Measurements from ENCODE around the gene ENGASE. TPM values are rescaled to one million over a fixed set of nuclear protein-coding genes. Genes with fewer than 3 reads are reported as not detected.

Gene ENGASE
- total RNA-seq, 1 donor from 2014 or later: 16.8 TPM

DNA sequence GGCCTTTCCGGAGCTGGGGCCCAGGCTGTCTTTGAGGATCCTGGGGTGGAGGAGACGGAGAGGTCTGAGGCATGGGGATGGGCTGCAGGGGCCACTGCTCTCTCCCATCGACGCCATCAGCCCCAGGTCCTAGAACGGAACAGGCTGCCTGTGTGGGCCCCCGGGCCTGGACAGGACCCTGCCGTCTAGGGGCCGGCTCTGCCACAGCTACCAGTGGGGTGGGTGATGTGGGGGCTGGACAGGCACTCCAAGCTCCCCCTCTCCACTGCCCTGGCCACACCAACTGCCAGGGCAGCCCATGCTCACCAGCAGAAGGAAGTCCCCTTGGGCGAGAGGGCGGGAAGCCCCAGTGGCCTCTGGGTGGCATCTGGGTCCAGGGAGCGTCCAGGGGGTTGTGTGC, 37.8 kb downstream of the ENGASE start:
- H3K27ac Mint-ChIP-seq (ENCODE audit: unreplicated experiment): no peak overlapping the region
- peaks cover 22% of the 10 kb centered on the region for H3K27me3 Mint-ChIP-seq (ENCODE audit: low read depth)
- DNase-seq (ENCODE audit: low spot score): no peak
- no peaks in the 10 kb centered on the region for H3K4me1 Mint-ChIP-seq (ENCODE audit: low read depth)
- TF ChIP-seq, protein P1, sequence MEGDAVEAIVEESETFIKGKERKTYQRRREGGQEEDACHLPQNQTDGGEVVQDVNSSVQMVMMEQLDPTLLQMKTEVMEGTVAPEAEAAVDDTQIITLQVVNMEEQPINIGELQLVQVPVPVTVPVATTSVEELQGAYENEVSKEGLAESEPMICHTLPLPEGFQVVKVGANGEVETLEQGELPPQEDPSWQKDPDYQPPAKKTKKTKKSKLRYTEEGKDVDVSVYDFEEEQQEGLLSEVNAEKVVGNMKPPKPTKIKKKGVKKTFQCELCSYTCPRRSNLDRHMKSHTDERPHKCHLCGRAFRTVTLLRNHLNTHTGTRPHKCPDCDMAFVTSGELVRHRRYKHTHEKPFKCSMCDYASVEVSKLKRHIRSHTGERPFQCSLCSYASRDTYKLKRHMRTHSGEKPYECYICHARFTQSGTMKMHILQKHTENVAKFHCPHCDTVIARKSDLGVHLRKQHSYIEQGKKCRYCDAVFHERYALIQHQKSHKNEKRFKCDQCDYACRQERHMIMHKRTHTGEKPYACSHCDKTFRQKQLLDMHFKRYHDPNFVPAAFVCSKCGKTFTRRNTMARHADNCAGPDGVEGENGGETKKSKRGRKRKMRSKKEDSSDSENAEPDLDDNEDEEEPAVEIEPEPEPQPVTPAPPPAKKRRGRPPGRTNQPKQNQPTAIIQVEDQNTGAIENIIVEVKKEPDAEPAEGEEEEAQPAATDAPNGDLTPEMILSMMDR (IDR thresholded peaks at IDR 0.05): no peak
- H3K36me3 Mint-ChIP-seq (ENCODE audit: low read depth): no peaks in the 10 kb centered on the region
- no peak overlapping the region for H3K4me3 Mint-ChIP-seq (ENCODE audit: unreplicated experiment)
- H3K9me3 Mint-ChIP-seq (ENCODE audit: low read depth): no peaks in the 10 kb centered on the region

DNA sequence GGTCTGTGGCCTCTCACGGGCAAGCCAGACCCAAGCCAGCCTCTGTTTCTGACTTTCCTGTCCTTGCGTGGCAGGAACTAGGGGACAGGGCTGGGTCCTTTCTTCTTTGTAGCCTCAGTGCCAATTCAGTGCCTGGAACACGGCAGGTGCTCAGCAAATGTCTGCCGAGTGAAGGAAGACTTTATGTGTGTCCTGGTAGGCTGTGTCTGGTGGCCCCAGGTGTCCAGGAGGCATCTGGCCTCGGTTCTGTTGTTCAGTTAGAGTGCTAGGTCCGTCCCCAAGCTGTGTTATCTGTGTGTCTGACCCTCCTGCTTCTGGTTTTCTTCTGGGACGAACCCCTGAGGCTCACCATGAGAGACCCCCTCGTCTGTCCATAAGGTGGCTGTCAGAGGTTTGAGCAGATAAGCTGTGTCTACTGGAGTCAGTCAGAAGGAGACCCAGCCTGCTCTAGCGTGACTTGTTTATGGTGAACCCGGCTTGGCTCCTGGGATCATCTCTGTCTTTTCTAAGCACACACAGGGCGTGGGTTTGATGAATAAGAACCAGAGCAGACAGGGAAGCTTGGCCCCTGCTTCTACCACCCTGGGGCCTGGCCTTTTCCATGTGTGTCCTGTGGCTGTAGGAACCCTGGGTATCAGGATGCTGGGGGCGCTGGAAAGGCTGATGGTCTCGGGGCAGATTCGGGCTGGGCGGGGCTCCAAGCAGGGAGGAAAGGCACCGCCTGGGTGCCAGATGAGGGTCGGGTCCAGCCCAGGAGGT, 39.3 kb downstream of the ENGASE start:
- Mint-ChIP-seq H3K27me3 (ENCODE audit: low read depth) (peaks cover 19% of the 10 kb centered on the region), H3K4me1 (ENCODE audit: low read depth) (no peaks in the 10 kb centered on the region), H3K36me3 (ENCODE audit: low read depth) (no peaks in the 10 kb centered on the region), H3K27ac (ENCODE audit: unreplicated experiment) (no peak overlapping the region), H3K9me3 (ENCODE audit: low read depth) (no peaks in the 10 kb centered on the region), H3K4me3 (ENCODE audit: unreplicated experiment) (no peak overlapping the region)
- DNase-seq (ENCODE audit: low spot score): no peak
- TF ChIP-seq, protein P1 (IDR thresholded peaks at IDR 0.05): no peak

DNA sequence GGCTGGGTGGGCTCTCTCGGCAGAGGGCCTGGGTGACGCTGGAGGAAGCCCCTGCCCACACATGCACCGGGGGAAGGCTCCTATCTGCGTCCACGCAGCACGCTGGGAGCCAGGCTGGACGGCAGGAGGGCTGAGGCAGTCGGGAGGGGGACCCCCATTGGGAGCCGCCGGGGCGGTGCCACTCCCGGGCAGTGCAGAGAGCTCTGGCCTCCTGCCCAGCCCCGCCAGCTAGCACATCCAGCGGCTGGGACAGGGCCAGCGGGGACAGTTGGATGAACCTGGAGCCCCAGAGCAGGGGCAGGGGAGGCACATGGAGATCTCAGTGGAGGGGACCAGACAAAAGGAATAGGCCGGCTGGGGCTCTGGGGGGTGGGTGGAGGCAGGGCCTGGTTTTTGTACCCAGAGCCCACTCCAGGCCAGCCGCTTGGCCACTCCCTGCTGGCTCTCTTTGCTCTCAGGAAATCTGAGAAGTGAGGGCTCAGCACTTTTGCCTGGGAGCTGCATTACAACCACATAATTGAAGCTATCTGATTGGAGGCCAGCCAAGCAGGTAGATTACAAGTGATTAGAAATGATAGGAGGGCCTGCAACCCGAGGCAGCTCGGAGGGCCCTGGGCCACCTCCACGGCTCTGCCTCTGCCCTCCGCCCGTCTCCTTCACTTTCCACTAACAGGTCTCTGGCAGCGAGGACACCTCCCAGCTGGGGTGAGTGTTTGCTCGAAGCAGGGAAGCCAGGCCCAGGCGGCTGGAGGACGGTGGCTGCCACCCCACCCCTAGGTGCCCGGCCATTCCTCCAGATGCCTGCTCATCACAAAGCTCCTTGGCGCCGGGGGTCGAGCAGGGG, 40.1 kb downstream of the ENGASE start:
- no peak overlapping the region for H3K27ac Mint-ChIP-seq (ENCODE audit: unreplicated experiment)
- TF ChIP-seq, protein P1 (IDR thresholded peaks at IDR 0.05): no peak
- no peak for DNase-seq (ENCODE audit: low spot score)

DNA sequence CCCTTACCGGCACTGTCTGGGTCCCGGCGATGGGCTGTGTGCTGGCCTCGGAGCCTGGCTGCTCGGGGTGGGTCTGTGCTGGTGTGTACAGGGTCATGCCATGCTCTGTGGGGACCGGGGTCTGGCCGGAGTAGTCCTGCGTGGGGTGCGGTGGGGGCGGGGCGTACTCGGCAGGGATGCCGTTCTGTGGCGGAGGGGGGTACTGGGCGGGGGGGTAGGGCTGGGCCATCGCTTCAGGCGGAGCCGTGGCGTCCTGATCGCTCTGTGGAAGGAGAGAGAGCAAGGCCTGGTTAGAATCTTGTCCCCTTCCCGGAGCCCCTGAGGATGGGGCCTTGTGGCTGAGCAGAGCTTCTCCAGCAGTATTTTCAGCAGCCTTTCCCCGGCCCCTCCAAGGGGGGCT, 40.9 kb downstream of the ENGASE start:
- Mint-ChIP-seq H3K9me3 (ENCODE audit: low read depth) (no peaks in the 10 kb centered on the region), H3K4me1 (ENCODE audit: low read depth) (no peaks in the 10 kb centered on the region), H3K27me3 (ENCODE audit: low read depth) (peaks cover 13% of the 10 kb centered on the region), H3K27ac (ENCODE audit: unreplicated experiment) (no peak overlapping the region), H3K4me3 (ENCODE audit: unreplicated experiment) (no peak overlapping the region), H3K36me3 (ENCODE audit: low read depth) (no peaks in the 10 kb centered on the region)
- TF ChIP-seq, protein P1 (IDR thresholded peaks at IDR 0.05): no peak
- DNase-seq (ENCODE audit: low spot score): no peak

More for the DNA sequence above, 40.1 kb downstream of the ENGASE start:
- no peaks in the 10 kb centered on the region for H3K4me1 Mint-ChIP-seq (ENCODE audit: low read depth)
- H3K9me3 Mint-ChIP-seq (ENCODE audit: low read depth): no peaks in the 10 kb centered on the region
- H3K36me3 Mint-ChIP-seq (ENCODE audit: low read depth): no peaks in the 10 kb centered on the region
- H3K27me3 Mint-ChIP-seq (ENCODE audit: low read depth): peaks cover 17% of the 10 kb centered on the region
- no peak overlapping the region for H3K4me3 Mint-ChIP-seq (ENCODE audit: unreplicated experiment)

DNA sequence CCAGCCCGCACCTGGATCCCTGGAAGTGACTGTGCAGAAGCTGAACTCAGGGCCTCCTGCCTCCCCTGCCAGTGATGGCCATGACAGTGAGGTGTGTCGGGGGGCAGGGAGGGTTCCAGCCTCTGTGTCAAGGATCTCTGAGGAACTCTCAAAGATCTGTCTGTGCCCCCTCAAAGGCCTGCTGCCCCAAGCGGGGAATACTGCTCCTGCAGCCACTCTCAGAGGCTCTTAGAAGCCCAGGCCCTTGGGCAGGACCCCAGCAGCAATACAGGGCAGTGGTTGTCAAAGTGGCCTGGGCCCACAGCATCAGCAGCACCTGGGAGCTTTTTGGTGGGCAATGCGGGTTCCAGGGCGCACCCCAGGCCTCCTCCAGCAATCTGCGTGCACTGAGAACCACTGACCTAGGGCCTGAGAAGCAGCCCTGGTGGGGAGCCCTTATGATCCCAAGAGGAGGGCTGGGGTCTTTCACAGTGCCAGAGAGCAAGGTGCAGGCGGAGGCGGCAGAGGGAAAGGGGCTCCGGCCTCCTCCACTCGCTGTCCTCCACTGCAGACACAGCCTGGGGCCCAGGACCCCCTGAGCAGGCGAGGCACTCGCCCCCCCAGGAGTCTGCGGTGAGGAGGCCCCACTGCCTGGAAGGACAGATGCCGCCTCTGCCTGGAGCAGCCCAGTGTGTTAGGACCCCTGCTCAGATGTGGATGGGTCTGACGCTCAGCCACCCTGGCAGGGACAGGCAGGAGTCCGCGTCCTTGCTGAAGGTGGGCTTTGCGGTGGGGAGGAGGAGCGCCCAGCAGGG, 42.1 kb downstream of the ENGASE start:
- Mint-ChIP-seq H3K9me3 (ENCODE audit: low read depth) (no peaks in the 10 kb centered on the region), H3K4me3 (ENCODE audit: unreplicated experiment) (no peak overlapping the region), H3K27me3 (ENCODE audit: low read depth) (peaks cover 8% of the 10 kb centered on the region), H3K4me1 (ENCODE audit: low read depth) (no peaks in the 10 kb centered on the region), H3K36me3 (ENCODE audit: low read depth) (no peaks in the 10 kb centered on the region), H3K27ac (ENCODE audit: unreplicated experiment) (no peak overlapping the region)
- TF ChIP-seq, protein P1 (IDR thresholded peaks at IDR 0.05): no peak
- no peak for DNase-seq (ENCODE audit: low spot score)
